ENCODE measurements around the gene NARF. TPM values are rescaled to one million over a fixed set of nuclear protein-coding genes. Genes with fewer than 3 reads are reported as not detected.
"Not testable (repeated sequence)": the region's sequence is repeated elsewhere in the genome, so short reads cannot be mapped to it uniquely, and the experiment has no call there.

Gene NARF
- polyA plus RNA-seq (ENCODE audit: insufficient read length in 12 of 12): 10 to 100 TPM in 11 of 12 donors, not detected in 1; 35.0 to 81.2 (median 66.0) TPM
- long read RNA-seq, donor 1, transcript NARF-201 (11 exons, 3,949 nt): major isoform, 8 of 9 reads
- long read RNA-seq, donor 1, partial matches to known transcripts: 0 of 9 reads
- long read RNA-seq, donor 1, other reads (novel, unspliced or antisense): 0 of 9 reads
- long read RNA-seq, donor 2, partial matches to known transcripts: 0 of 6 reads
- long read RNA-seq, donor 2, other reads (novel, unspliced or antisense): 0 of 6 reads
- long read RNA-seq, donor 3, partial matches to known transcripts: 0 of 4 reads
- long read RNA-seq, donor 3, other reads (novel, unspliced or antisense): 0 of 4 reads
- long read RNA-seq, donor 4, transcript NARF-201 (11 exons, 3,949 nt): major isoform, 9 of 9 reads
- long read RNA-seq, donor 4, partial matches to known transcripts: 0 of 9 reads
- long read RNA-seq, donor 4, other reads (novel, unspliced or antisense): 0 of 9 reads
- long read RNA-seq, donor 5, transcript NARF-201 (11 exons, 3,949 nt): major isoform, 12 of 24 reads
- long read RNA-seq, donor 5, partial matches to known transcripts: 0 of 24 reads
- long read RNA-seq, donor 5, other reads (novel, unspliced or antisense): 11 of 24 reads
- long read RNA-seq, donor 6, partial matches to known transcripts: 0 of 4 reads
- long read RNA-seq, donor 6, other reads (novel, unspliced or antisense): 0 of 4 reads
- long read RNA-seq, donor 7, partial matches to known transcripts: 0 of 1 reads
- long read RNA-seq, donor 7, other reads (novel, unspliced or antisense): 0 of 1 reads
- long read RNA-seq, donor 8, transcript NARF-201 (11 exons, 3,949 nt): major isoform, 8 of 23 reads
- long read RNA-seq, donor 8, partial matches to known transcripts: 0 of 23 reads
- long read RNA-seq, donor 8, other reads (novel, unspliced or antisense): 12 of 23 reads
- long read RNA-seq, donor 9, partial matches to known transcripts: 0 of 4 reads
- long read RNA-seq, donor 9, other reads (novel, unspliced or antisense): 0 of 4 reads
- long read RNA-seq, donor 10, partial matches to known transcripts: 0 of 4 reads
- long read RNA-seq, donor 10, other reads (novel, unspliced or antisense): 0 of 4 reads
- long read RNA-seq, donor 11, transcript NARF-201 (11 exons, 3,949 nt): major isoform, 9 of 15 reads
- long read RNA-seq, donor 11, partial matches to known transcripts: 6 of 15 reads
- long read RNA-seq, donor 11, other reads (novel, unspliced or antisense): 0 of 15 reads

- peak; percentile 97 for DNase-seq
These were observed at the start of gene NARF for GRCh38 chr17:82458179-82458884. Gene NARF, plus strand, starts transcription at chr17:82458741. Its CDS starts 63 bp downstream, at chr17:82458804.

- DNase-seq: no peak
These were observed 49.6 kb upstream of the NARF start for GRCh38 chr17:82408938-82409318.

GRCh38 chr17:82410014-82410716, 48.4 kb upstream of the NARF start:
- DNase-seq: no peak

- no peak for DNase-seq
These were observed 47.0 kb upstream of the NARF start for GRCh38 chr17:82411396-82412053.

GRCh38 chr17:82412081-82412480, 46.5 kb upstream of the NARF start:
- DNase-seq: not testable (repeated sequence)

- DNase-seq: no peak
These were observed 45.7 kb upstream of the NARF start for GRCh38 chr17:82412535-82413520.

- peak; percentile 82 for DNase-seq
These were observed 43.8 kb upstream of the NARF start for GRCh38 chr17:82414548-82415281.

GRCh38 chr17:82415336-82415735, 43.2 kb upstream of the NARF start:
- no peak for DNase-seq

- no peak for DNase-seq
These were observed 42.8 kb upstream of the NARF start for GRCh38 chr17:82415786-82416185.

- DNase-seq: no peak
These were observed 42.3 kb upstream of the NARF start for GRCh38 chr17:82416264-82416663.

GRCh38 chr17:82416771-82417170, 41.8 kb upstream of the NARF start:
- DNase-seq: no peak

GRCh38 chr17:82418001-82418986, 40.2 kb upstream of the NARF start, which contains the start of the genes HEXD and OGFOD3:
Gene HEXD, plus strand, starts transcription at chr17:82418347. Its CDS starts 1,453 bp downstream, at chr17:82419800.
Gene OGFOD3, minus strand, starts transcription at chr17:82418586. Its CDS starts 101 bp downstream, at chr17:82418485.
- DNase-seq: peak; percentile 77

GRCh38 chr17:82419540-82419939, 39.0 kb upstream of the NARF start:
- no peak for DNase-seq

GRCh38 chr17:82424001-82424862, 34.3 kb upstream of the NARF start:
- no peak for DNase-seq

- DNase-seq: no peak
These were observed 33.7 kb upstream of the NARF start for GRCh38 chr17:82424863-82425159.

- DNase-seq: no peak
These were observed 30.0 kb upstream of the NARF start for GRCh38 chr17:82428546-82428945.
